Activated CD4-positive, alpha-beta memory T cell treated with anti-CD3 and anti-CD28 coated beads, Interleukin-2, amount 10 ng/mL, durations not matched to agents 7 days and 5 days (primary cell): ENCODE data around the gene TRA2A. TPM values are rescaled to one million over a fixed set of nuclear protein-coding genes. Genes with fewer than 3 reads are reported as not detected.
"Not testable (repeated sequence)": the region's sequence is repeated elsewhere in the genome, so short reads cannot be mapped to it uniquely, and the experiment has no call there.

Experiments
- CTCF ChIA-PET: fragments of 350-600 bp; sonication (Branson Sonifier 250); formaldehyde crosslinking; loops from one replicate; lab custom pipeline; 2021; ENCODE audit warnings: antibody characterized with exemption, inconsistent platforms; lab: Charles Lee
- POLR2A ChIA-PET: fragments of 350-600 bp; sonication (Branson Sonifier 250); formaldehyde crosslinking; loops from one replicate; lab custom pipeline; 2021; ENCODE audit warnings: antibody characterized with exemption; lab: Charles Lee
- DNase-seq: peaks from one replicate; pipeline ENCODE4 v3.0.0-alpha.2; 2020
- H3K27ac Mint-ChIP-seq: one replicate; pipeline ENCODE4 v1.8.0; 2021; ENCODE audit warnings: mild to moderate bottlenecking, mixed read lengths
- H3K27me3 Mint-ChIP-seq: one replicate; pipeline ENCODE4 v1.8.0; 2021; ENCODE audit warnings: mixed read lengths
- H3K36me3 Mint-ChIP-seq: one replicate; pipeline ENCODE4 v1.8.0; 2021; ENCODE audit warnings: low read depth, mixed read lengths
- H3K4me1 Mint-ChIP-seq: one replicate; pipeline ENCODE4 v1.8.0; 2021; ENCODE audit warnings: mixed read lengths
- H3K4me3 Mint-ChIP-seq: one replicate; pipeline ENCODE4 v1.8.0; 2021; ENCODE audit warnings: mild to moderate bottlenecking, mixed read lengths
- H3K9me3 Mint-ChIP-seq: one replicate; pipeline ENCODE4 v1.8.0; 2021; ENCODE audit warnings: mixed read lengths
- total RNA-seq, 2 experiments: library from RNA; stranded (reverse); gene quantifications; one replicate each; pipeline ENCODE4 v1.2.3, GENCODE V29; 2021

Gene TRA2A
- total RNA-seq, 2 experiments from 2014 or later: 98.1 to 104 TPM

GRCh38 chr7:23532490-23533237 is 883 bp upstream of the TRA2A start:
- Mint-ChIP-seq H3K4me3 (peak overlapping the region; percentile 47), H3K27me3 (no peaks in the 10 kb centered on the region), H3K27ac (peak overlapping the region; percentile 99), H3K4me1 (peaks cover 33% of the 10 kb centered on the region), H3K36me3 (peaks cover 31% of the 10 kb centered on the region), H3K9me3 (no peaks in the 10 kb centered on the region)
- DNase-seq: no peak
- ChIA-PET POLR2A (interaction anchor here (2.0 kb wide), 1 partner anchor 11 kb away, joined by 7 read pairs; no protein-coding TSS in a partner anchor), CTCF (interaction anchor here (1.0 to 1.4 kb wide), 2 partner anchors 14 to 233 kb away, joined by 4 to 5 read pairs; partner anchors contain the start of gene MALSU1)

GRCh38 chr7:23531050-23531793 is 559 bp downstream of the TRA2A start:
- Mint-ChIP-seq H3K4me3 (peak overlapping the region; percentile 99), H3K27ac (peak overlapping the region; percentile 99), H3K9me3 (no peaks in the 10 kb centered on the region), H3K36me3 (peaks cover 36% of the 10 kb centered on the region), H3K27me3 (no peaks in the 10 kb centered on the region), H3K4me1 (peaks cover 46% of the 10 kb centered on the region)
- CTCF ChIA-PET: interaction anchor here (0.6 to 2.1 kb wide), 9 partner anchors 8 to 260 kb away, joined by 3 to 8 read pairs (median 5); no protein-coding TSS in a partner anchor
- POLR2A ChIA-PET: interaction anchor here (0.7 to 3.2 kb wide), 17 partner anchors 9 to 425 kb away, joined by 3 to 32 read pairs (median 5); partner anchors contain the start of genes CCDC126, KLHL7, MALSU1 and NUP42
- peak; percentile 62 for DNase-seq

GRCh38 chr7:23530405-23530804 is 1.4 kb downstream of the TRA2A start:
- H3K4me1 Mint-ChIP-seq: peaks cover 50% of the 10 kb centered on the region
- DNase-seq: peak; percentile 47
- CTCF ChIA-PET: interaction anchor here (0.8 to 2.1 kb wide), 8 partner anchors 9 to 259 kb away, joined by 3 to 8 read pairs (median 5); no protein-coding TSS in a partner anchor
- H3K27ac Mint-ChIP-seq: peak overlapping the region; percentile 99
- H3K4me3 Mint-ChIP-seq: peak overlapping the region; percentile 99
- no peaks in the 10 kb centered on the region for H3K27me3 Mint-ChIP-seq
- no peaks in the 10 kb centered on the region for H3K9me3 Mint-ChIP-seq
- POLR2A ChIA-PET: interaction anchor here (0.8 to 3.2 kb wide), 13 partner anchors 10 to 425 kb away, joined by 3 to 32 read pairs (median 5); partner anchors contain the start of genes CCDC126, KLHL7, MALSU1 and NUP42
- H3K36me3 Mint-ChIP-seq: peaks cover 39% of the 10 kb centered on the region

GRCh38 chr7:23529262-23529859 is 2.4 kb downstream of the TRA2A start:
- Mint-ChIP-seq H3K36me3 (peaks cover 45% of the 10 kb centered on the region), H3K27me3 (no peaks in the 10 kb centered on the region), H3K27ac (no peak overlapping the region), H3K9me3 (no peaks in the 10 kb centered on the region), H3K4me3 (peak overlapping the region; percentile 43), H3K4me1 (peaks cover 59% of the 10 kb centered on the region)
- ChIA-PET CTCF (interaction anchor here (0.8 to 2.1 kb wide), 7 partner anchors 9 to 267 kb away, joined by 3 to 12 read pairs (median 4); partner anchors contain the start of gene MALSU1), POLR2A (interaction anchor here (1.0 to 3.2 kb wide), 4 partner anchors 11 to 230 kb away, joined by 3 to 32 read pairs (median 4); partner anchors contain the start of gene MALSU1)
- DNase-seq: no peak

- peaks cover 59% of the 10 kb centered on the region for H3K36me3 Mint-ChIP-seq
- POLR2A ChIA-PET: interaction anchor here (1.3 kb wide), 1 partner anchor 34 kb away, joined by 6 read pairs; no protein-coding TSS in a partner anchor
- H3K4me3 Mint-ChIP-seq, DNase-seq, H3K9me3 Mint-ChIP-seq, H3K27ac Mint-ChIP-seq, H3K27me3 Mint-ChIP-seq: not testable (repeated sequence)
- CTCF ChIA-PET: interaction anchor here (1.0 to 3.5 kb wide), 2 partner anchors 21 to 231 kb away, joined by 3 to 18 read pairs; no protein-coding TSS in a partner anchor
- H3K4me1 Mint-ChIP-seq: peaks cover 68% of the 10 kb centered on the region
These were observed 6.2 kb downstream of the TRA2A start for GRCh38 chr7:23525611-23526010.

GRCh38 chr7:23524473-23524872 is 7.3 kb downstream of the TRA2A start:
- ChIA-PET CTCF (interaction anchor here (0.7 to 3.5 kb wide), 6 partner anchors 9 to 251 kb away, joined by 3 to 18 read pairs (median 4); no protein-coding TSS in a partner anchor), POLR2A (interaction anchor here (0.6 to 2.0 kb wide), 4 partner anchors 8 to 138 kb away, joined by 3 to 7 read pairs (median 3); no protein-coding TSS in a partner anchor)
- H3K4me3 Mint-ChIP-seq: no peak overlapping the region
- H3K27me3 Mint-ChIP-seq: no peaks in the 10 kb centered on the region
- DNase-seq: no peak
- H3K4me1 Mint-ChIP-seq: peaks cover 59% of the 10 kb centered on the region
- no peaks in the 10 kb centered on the region for H3K9me3 Mint-ChIP-seq
- H3K27ac Mint-ChIP-seq: no peak overlapping the region
- peaks cover 56% of the 10 kb centered on the region for H3K36me3 Mint-ChIP-seq

- Mint-ChIP-seq H3K36me3 (peaks cover 56% of the 10 kb centered on the region), H3K27me3 (no peaks in the 10 kb centered on the region)
- POLR2A ChIA-PET: interaction anchor here (1.3 to 2.0 kb wide), 2 partner anchors 9 to 22 kb away, joined by 3 to 7 read pairs; no protein-coding TSS in a partner anchor
These were observed 8.2 kb downstream of the TRA2A start for GRCh38 chr7:23523486-23524075.

GRCh38 chr7:23520582-23520981 is 11.2 kb downstream of the TRA2A start:
- ChIA-PET CTCF (interaction anchor here (0.7 to 1.7 kb wide), 9 partner anchors 9 to 248 kb away, joined by 3 to 5 read pairs (median 4); no protein-coding TSS in a partner anchor), POLR2A (interaction anchor here (1.6 kb wide), 1 partner anchor 10 kb away, joined by 4 read pairs; no protein-coding TSS in a partner anchor)
- H3K27ac Mint-ChIP-seq: no peak overlapping the region
- H3K4me3 Mint-ChIP-seq: no peak overlapping the region
- DNase-seq: no peak
- peaks cover 72% of the 10 kb centered on the region for H3K36me3 Mint-ChIP-seq
- no peaks in the 10 kb centered on the region for H3K27me3 Mint-ChIP-seq
- no peaks in the 10 kb centered on the region for H3K9me3 Mint-ChIP-seq
- peaks cover 38% of the 10 kb centered on the region for H3K4me1 Mint-ChIP-seq

More at GRCh38 chr7:23523486-23524075, 8.2 kb downstream of the TRA2A start:
- H3K4me3 Mint-ChIP-seq: no peak overlapping the region
- no peak overlapping the region for H3K27ac Mint-ChIP-seq
- DNase-seq: no peak
- H3K4me1 Mint-ChIP-seq: peaks cover 52% of the 10 kb centered on the region
- no peaks in the 10 kb centered on the region for H3K9me3 Mint-ChIP-seq
- CTCF ChIA-PET: interaction anchor here (1.1 to 3.5 kb wide), 8 partner anchors 8 to 251 kb away, joined by 3 to 18 read pairs (median 4); no protein-coding TSS in a partner anchor

- no peak overlapping the region for H3K4me3 Mint-ChIP-seq
- DNase-seq: no peak
- ChIA-PET POLR2A (interaction anchor here (0.5 to 1.8 kb wide), 5 partner anchors 9 to 35 kb away, joined by 3 to 8 read pairs (median 5); no protein-coding TSS in a partner anchor), CTCF (interaction anchor here (0.6 to 1.5 kb wide), 7 partner anchors 9 to 242 kb away, joined by 3 to 6 read pairs (median 4); no protein-coding TSS in a partner anchor)
- peaks cover 80% of the 10 kb centered on the region for H3K36me3 Mint-ChIP-seq
- peaks cover 23% of the 10 kb centered on the region for H3K4me1 Mint-ChIP-seq
- H3K27me3 Mint-ChIP-seq: no peaks in the 10 kb centered on the region
- H3K9me3 Mint-ChIP-seq: no peaks in the 10 kb centered on the region
- H3K27ac Mint-ChIP-seq: peak overlapping the region; percentile 44
These were observed 17.0 kb downstream of the TRA2A start for GRCh38 chr7:23514755-23515154.

GRCh38 chr7:23513746-23514145 is 18.0 kb downstream of the TRA2A start:
- ChIA-PET POLR2A (interaction anchor here (1.0 to 1.8 kb wide), 3 partner anchors 10 to 17 kb away, joined by 4 to 7 read pairs (median 5); no protein-coding TSS in a partner anchor), CTCF (interaction anchor here (0.7 to 1.5 kb wide), 2 partner anchors 17 to 25 kb away, joined by 3 to 5 read pairs; no protein-coding TSS in a partner anchor)
- H3K27ac Mint-ChIP-seq, H3K4me3 Mint-ChIP-seq, H3K9me3 Mint-ChIP-seq, DNase-seq, H3K27me3 Mint-ChIP-seq: not testable (repeated sequence)
- peaks cover 79% of the 10 kb centered on the region for H3K36me3 Mint-ChIP-seq
- peaks cover 23% of the 10 kb centered on the region for H3K4me1 Mint-ChIP-seq

GRCh38 chr7:23494009-23494408 is 37.8 kb downstream of the TRA2A start:
- Mint-ChIP-seq H3K4me3 (no peak overlapping the region), H3K36me3 (peaks cover 12% of the 10 kb centered on the region), H3K27me3 (no peaks in the 10 kb centered on the region), H3K27ac (no peak overlapping the region), H3K4me1 (peaks cover 6% of the 10 kb centered on the region), H3K9me3 (no peaks in the 10 kb centered on the region)
- ChIA-PET CTCF (no interaction called here), POLR2A (interaction anchor here (1.9 kb wide), 1 partner anchor 27 kb away, joined by 5 read pairs; no protein-coding TSS in a partner anchor)
- DNase-seq: no peak
